ENCODE measurements around the gene CLCNKB. TPM values are rescaled to one million over a fixed set of nuclear protein-coding genes. Genes with fewer than 3 reads are reported as not detected.
A peak's percentile ranks its signal among the peaks of the same experiment; 100 is the strongest.

Gene CLCNKB
- total RNA-seq, 1 donor from 2014 or later: 0.65 TPM

GRCh38 chr1:16075337-16076030 is 31.9 kb downstream of the CLCNKB start:
- DNase-seq (ENCODE audit: low spot score): no peak

GRCh38 chr1:16076031-16076864 is 32.7 kb downstream of the CLCNKB start:
- DNase-seq (ENCODE audit: low spot score): no peak

GRCh38 chr1:16076865-16077238 is 33.3 kb downstream of the CLCNKB start:
- peak; percentile 77 for DNase-seq (ENCODE audit: low spot score)

GRCh38 chr1:16077406-16078245 is 34.0 kb downstream of the CLCNKB start:
- DNase-seq (ENCODE audit: low spot score): no peak

GRCh38 chr1:16078925-16079656 is 35.5 kb downstream of the CLCNKB start:
- peak; percentile 83 for DNase-seq (ENCODE audit: low spot score)

GRCh38 chr1:16080422-16081150 is 37.0 kb downstream of the CLCNKB start:
- DNase-seq (ENCODE audit: low spot score): no peak

- no peak for DNase-seq (ENCODE audit: low spot score)
Observed at GRCh38 chr1:16081636-16082035, 38.1 kb downstream of the CLCNKB start.

GRCh38 chr1:16082283-16083038 is 38.9 kb downstream of the CLCNKB start:
- DNase-seq (ENCODE audit: low spot score): no peak

- DNase-seq (ENCODE audit: low spot score): no peak
Observed at GRCh38 chr1:16083486-16083885, 39.9 kb downstream of the CLCNKB start.

- no peak for DNase-seq (ENCODE audit: low spot score)
Observed at GRCh38 chr1:16085522-16085921, 41.9 kb downstream of the CLCNKB start.

GRCh38 chr1:16087733-16088132 is 44.2 kb downstream of the CLCNKB start:
- no peak for DNase-seq (ENCODE audit: low spot score)

- DNase-seq (ENCODE audit: low spot score): no peak
Observed at GRCh38 chr1:16088351-16088911, 44.8 kb downstream of the CLCNKB start.

GRCh38 chr1:16088996-16089395 is 45.4 kb downstream of the CLCNKB start:
- no peak for DNase-seq (ENCODE audit: low spot score)

- DNase-seq (ENCODE audit: low spot score): no peak
Observed at GRCh38 chr1:16090076-16090826, 46.7 kb downstream of the CLCNKB start.

GRCh38 chr1:16091296-16091695 is 47.7 kb downstream of the CLCNKB start:
- DNase-seq (ENCODE audit: low spot score): no peak

- DNase-seq (ENCODE audit: low spot score): no peak
Observed at GRCh38 chr1:16092097-16092922, 48.7 kb downstream of the CLCNKB start.

- DNase-seq (ENCODE audit: low spot score): no peak
Observed at GRCh38 chr1:16092923-16093511, 49.4 kb downstream of the CLCNKB start.

GRCh38 chr1:16093611-16094010 is 50.0 kb downstream of the CLCNKB start:
- no peak for DNase-seq (ENCODE audit: low spot score)
